Caco-2 (cell line): ENCODE results near the gene AGAP1. TPM values are rescaled to one million over a fixed set of nuclear protein-coding genes. Genes with fewer than 3 reads are reported as not detected.

Experiments
- BruUV-seq: library from RNA; stranded (reverse); fragments of 400-500 nt; replicated peaks from 2 replicates; lab custom pipeline; 2021; lab: Mats Ljungman, UMichigan
- CTCF ChIA-PET: fragments of 300-600 bp; sonication (Branson Sonifier 250); formaldehyde crosslinking; loops from one replicate; lab custom pipeline; 2022; ENCODE audit warnings: antibody characterized with exemption; lab: Charles Lee
- POLR2A ChIA-PET: fragments of 300-600 bp; sonication (Branson Sonifier 250); formaldehyde crosslinking; loops from one replicate; lab custom pipeline; 2022; ENCODE audit warnings: antibody characterized with exemption; lab: Charles Lee
- DNase-seq, 2 experiments: peaks; one replicate each; pipeline versions ENCODE4 v3.0.0 to v3.0.0-alpha.2; 2020 to 2022
- H3K27me3 ChIP-seq: replicated peaks from 2 replicates; pipeline ENCODE4 v1.6.0; 2011; ENCODE audit warnings: low read length; ENCODE audit not compliant: control insufficient read depth, insufficient read depth
- H3K36me3 ChIP-seq: 2 replicates; pipeline ENCODE4 v1.5.1; 2011; ENCODE audit warnings: low read length; ENCODE audit not compliant: control insufficient read depth, insufficient read depth
- H3K4me1 ChIP-seq: fragments of 250-450 bp; sonication (Bioruptor Pico); 2 replicates; pipeline ENCODE4 v1.5.1; 2020; ENCODE audit warnings: mild to moderate bottlenecking
- H3K4me3 ChIP-seq: 2 replicates; pipeline ENCODE4 v1.5.1; 2011; ENCODE audit warnings: low read depth, mild to moderate bottlenecking, control low read depth, low read length
- H3K9me3 ChIP-seq: fragments of 250-450 bp; sonication (Bioruptor Pico); 2 replicates; pipeline ENCODE4 v1.5.1; 2020; ENCODE audit warnings: mild to moderate bottlenecking, moderate library complexity
- H3K27ac Mint-ChIP-seq: one replicate; pipeline ENCODE4 v1.8.0; 2022; ENCODE audit warnings: mixed read lengths; ENCODE audit not compliant: unreplicated experiment
- H3K27me3 Mint-ChIP-seq: one replicate; pipeline ENCODE4 v1.8.0; 2022; ENCODE audit warnings: mixed read lengths; ENCODE audit not compliant: insufficient read depth, unreplicated experiment
- H3K36me3 Mint-ChIP-seq: one replicate; pipeline ENCODE4 v1.8.0; 2022; ENCODE audit warnings: mild to moderate bottlenecking, mixed read lengths; ENCODE audit not compliant: insufficient read depth, unreplicated experiment
- H3K4me1 Mint-ChIP-seq: one replicate; pipeline ENCODE4 v1.8.0; 2022; ENCODE audit warnings: low read depth, mixed read lengths; ENCODE audit not compliant: unreplicated experiment
- H3K4me3 Mint-ChIP-seq: one replicate; pipeline ENCODE4 v1.8.0; 2022; ENCODE audit warnings: mild to moderate bottlenecking, moderate library complexity, mixed read lengths; ENCODE audit not compliant: unreplicated experiment
- H3K9me3 Mint-ChIP-seq: one replicate; pipeline ENCODE4 v1.8.0; 2022; ENCODE audit warnings: mixed read lengths; ENCODE audit not compliant: unreplicated experiment
- intact Hi-C: fragments of 100-400 bp; cut with micrococcal nuclease; formaldehyde crosslinking; loops from one replicate; pipeline ENCODE4 v1.10.0; 2022; ENCODE audit not compliant: unreplicated experiment
- total RNA-seq: library from RNA; stranded (reverse); gene quantifications from 2 replicates; pipeline ENCODE4 v1.2.3, GENCODE V29; 2022
- TF ChIP-seq, protein P1 (sequence below), 2 experiments: fragments of 200-600 bp in 1 of 2; IDR thresholded peaks; 1 replicate in 1 of 2; 2 replicates in 1 of 2; pipeline versions ENCODE4 v1.5.1 to v1.8.0; 2011 to 2022; ENCODE audit warnings: antibody characterized with exemption in 1 of 2, control low read depth in 1 of 2, inconsistent platforms in 1 of 2, low read depth in 1 of 2, low read length in 1 of 2, mild to moderate bottlenecking in 1 of 2, moderate library complexity in 1 of 2; ENCODE audit not compliant: insufficient read depth in 1 of 2, severe bottlenecking in 1 of 2, unreplicated experiment in 1 of 2

Gene AGAP1
- total RNA-seq, 1 experiment from 2014 or later: 41.7 TPM

DNA sequence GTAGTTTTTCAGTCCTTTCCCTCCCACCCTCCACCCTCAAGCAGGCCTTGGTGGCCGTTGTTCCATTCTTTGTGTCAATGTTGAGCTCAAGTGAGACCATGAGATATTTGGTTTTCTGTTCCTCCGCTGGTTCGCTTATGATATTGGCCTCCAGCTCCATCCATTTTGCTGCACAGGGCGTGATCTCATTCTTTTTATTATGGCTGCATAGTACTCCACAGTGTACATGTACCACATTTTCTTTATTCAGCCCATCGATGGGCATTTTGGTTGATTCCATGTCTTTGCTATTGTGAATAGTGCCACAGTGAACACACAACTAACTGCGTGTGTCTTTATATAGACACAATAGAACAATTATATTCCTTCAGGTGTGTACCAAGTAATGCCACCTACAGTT lies 14.1 kb downstream of the AGAP1 start:
- H3K36me3 ChIP-seq: no peaks in the 10 kb centered on the region
- H3K9me3 Mint-ChIP-seq: no peaks in the 10 kb centered on the region
- H3K4me3 ChIP-seq: no peak overlapping the region
- no peaks in the 10 kb centered on the region for H3K27me3 Mint-ChIP-seq
- TF ChIP-seq, protein P1, sequence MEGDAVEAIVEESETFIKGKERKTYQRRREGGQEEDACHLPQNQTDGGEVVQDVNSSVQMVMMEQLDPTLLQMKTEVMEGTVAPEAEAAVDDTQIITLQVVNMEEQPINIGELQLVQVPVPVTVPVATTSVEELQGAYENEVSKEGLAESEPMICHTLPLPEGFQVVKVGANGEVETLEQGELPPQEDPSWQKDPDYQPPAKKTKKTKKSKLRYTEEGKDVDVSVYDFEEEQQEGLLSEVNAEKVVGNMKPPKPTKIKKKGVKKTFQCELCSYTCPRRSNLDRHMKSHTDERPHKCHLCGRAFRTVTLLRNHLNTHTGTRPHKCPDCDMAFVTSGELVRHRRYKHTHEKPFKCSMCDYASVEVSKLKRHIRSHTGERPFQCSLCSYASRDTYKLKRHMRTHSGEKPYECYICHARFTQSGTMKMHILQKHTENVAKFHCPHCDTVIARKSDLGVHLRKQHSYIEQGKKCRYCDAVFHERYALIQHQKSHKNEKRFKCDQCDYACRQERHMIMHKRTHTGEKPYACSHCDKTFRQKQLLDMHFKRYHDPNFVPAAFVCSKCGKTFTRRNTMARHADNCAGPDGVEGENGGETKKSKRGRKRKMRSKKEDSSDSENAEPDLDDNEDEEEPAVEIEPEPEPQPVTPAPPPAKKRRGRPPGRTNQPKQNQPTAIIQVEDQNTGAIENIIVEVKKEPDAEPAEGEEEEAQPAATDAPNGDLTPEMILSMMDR (IDR thresholded peaks at IDR 0.05; ENCODE audit: insufficient read depth in 1 of 2, low read depth in 1 of 2, low read length in 1 of 2, severe bottlenecking in 1 of 2, unreplicated experiment in 1 of 2): no peak
- ChIA-PET POLR2A (no interaction called here), CTCF (no interaction called here)
- no peak for DNase-seq
- intact Hi-C loops: no loop called here
- peaks cover 6% of the 10 kb centered on the region for H3K36me3 Mint-ChIP-seq
- H3K9me3 ChIP-seq: no peaks in the 10 kb centered on the region
- no peak overlapping the region for H3K4me3 Mint-ChIP-seq
- no TSS peak for BruUV-seq
- H3K27ac Mint-ChIP-seq: no peak overlapping the region
- H3K27me3 ChIP-seq: no peaks in the 10 kb centered on the region
- H3K4me1 Mint-ChIP-seq: peaks cover 12% of the 10 kb centered on the region
- H3K4me1 ChIP-seq: 0 out of 2 replicates have a peak, but pooled peaks cover 5% of the 10 kb centered on the region

DNA sequence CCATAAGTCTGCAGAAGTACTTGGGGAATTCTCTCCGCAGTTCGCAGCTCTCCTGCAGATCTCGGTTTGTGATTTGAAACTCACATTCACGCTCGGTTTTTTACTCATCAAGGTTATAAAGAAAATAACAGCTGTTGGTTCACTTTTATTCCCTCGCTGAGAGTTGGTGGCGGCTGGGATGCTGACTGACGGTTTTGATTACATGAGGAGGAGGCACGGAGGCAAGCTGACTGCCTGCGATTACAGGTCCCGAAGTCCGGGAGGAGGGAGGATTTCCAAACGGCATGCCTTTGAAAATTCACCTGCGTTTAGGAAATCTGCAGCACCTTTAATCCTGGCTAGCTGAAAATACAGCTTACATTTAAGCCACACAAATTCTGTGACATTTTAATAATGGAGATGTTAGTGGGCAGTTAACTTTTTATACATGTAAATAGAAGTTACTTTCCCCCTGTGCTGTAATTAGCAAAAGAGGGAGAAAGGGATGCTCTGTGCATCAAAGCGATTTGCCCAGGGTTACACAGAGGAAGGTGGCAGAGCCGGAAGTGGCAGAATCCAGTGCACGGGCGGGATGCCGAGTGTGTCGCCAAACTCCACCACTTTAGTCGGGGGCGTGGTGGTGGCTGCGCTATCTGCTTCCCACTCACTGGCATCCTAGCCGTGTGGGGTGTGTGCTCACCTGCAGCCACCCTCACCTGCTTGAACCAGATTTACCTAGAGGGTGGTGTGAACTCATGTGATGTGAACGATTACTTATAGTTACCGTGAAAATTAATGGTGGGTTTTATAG lies 14.7 kb downstream of the AGAP1 start:
- ChIA-PET CTCF (no interaction called here), POLR2A (no interaction called here)
- peaks cover 6% of the 10 kb centered on the region for H3K36me3 Mint-ChIP-seq
- no peaks in the 10 kb centered on the region for H3K9me3 Mint-ChIP-seq
- TF ChIP-seq, protein P1 (IDR thresholded peaks at IDR 0.05; ENCODE audit: insufficient read depth in 1 of 2, low read depth in 1 of 2, low read length in 1 of 2, severe bottlenecking in 1 of 2, unreplicated experiment in 1 of 2): no peak
- intact Hi-C loops: no loop called here
- 0 out of 2 replicates have a peak, but pooled peaks cover 5% of the 10 kb centered on the region for H3K4me1 ChIP-seq
- H3K4me3 Mint-ChIP-seq: no peak overlapping the region
- no peaks in the 10 kb centered on the region for H3K36me3 ChIP-seq
- H3K27ac Mint-ChIP-seq: no peak overlapping the region
- no peaks in the 10 kb centered on the region for H3K9me3 ChIP-seq
- no peaks in the 10 kb centered on the region for H3K27me3 ChIP-seq
- no peak overlapping the region for H3K4me3 ChIP-seq
- BruUV-seq: no TSS peak
- no peak for DNase-seq
- peaks cover 12% of the 10 kb centered on the region for H3K4me1 Mint-ChIP-seq
- no peaks in the 10 kb centered on the region for H3K27me3 Mint-ChIP-seq

DNA sequence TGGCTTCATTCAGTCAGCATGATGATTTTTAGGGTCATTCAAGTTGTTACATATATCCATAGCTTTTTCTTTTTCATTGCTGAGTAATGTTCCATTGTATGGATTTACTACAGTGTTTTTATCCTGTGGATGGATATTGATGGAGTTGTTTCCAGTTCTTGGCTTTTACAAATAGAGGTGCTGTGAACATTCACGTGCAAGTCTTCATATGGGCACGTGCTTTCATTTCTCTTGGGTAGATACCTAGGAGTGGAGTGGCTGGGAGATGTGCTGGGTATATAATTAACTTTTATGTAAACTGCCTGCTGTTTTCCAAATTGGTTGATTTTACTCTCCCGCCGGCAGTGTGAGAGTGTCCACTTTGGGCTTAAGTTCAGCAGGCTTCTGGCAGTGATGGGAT lies 16.5 kb downstream of the AGAP1 start:
- POLR2A ChIA-PET: no interaction called here
- no peak for DNase-seq
- Histone ChIP-seq H3K4me3 (no peak overlapping the region), H3K36me3 (no peaks in the 10 kb centered on the region), H3K27me3 (no peaks in the 10 kb centered on the region), H3K9me3 (no peaks in the 10 kb centered on the region), H3K4me1 (0 out of 2 replicates have a peak, but pooled peaks cover 2% of the 10 kb centered on the region)
- peaks cover 4% of the 10 kb centered on the region for H3K4me1 Mint-ChIP-seq
- no peak overlapping the region for H3K27ac Mint-ChIP-seq
- BruUV-seq: no TSS peak
- no peaks in the 10 kb centered on the region for H3K9me3 Mint-ChIP-seq
- H3K36me3 Mint-ChIP-seq: peaks cover 6% of the 10 kb centered on the region
- intact Hi-C loops: no loop called here
- TF ChIP-seq, protein P1 (IDR thresholded peaks at IDR 0.05; ENCODE audit: insufficient read depth in 1 of 2, low read depth in 1 of 2, low read length in 1 of 2, severe bottlenecking in 1 of 2, unreplicated experiment in 1 of 2): no peak
- H3K27me3 Mint-ChIP-seq: no peaks in the 10 kb centered on the region
- H3K4me3 Mint-ChIP-seq: no peak overlapping the region
- CTCF ChIA-PET: no interaction called here
